ENCODE measurements around the gene SAP30BP.

DNA sequence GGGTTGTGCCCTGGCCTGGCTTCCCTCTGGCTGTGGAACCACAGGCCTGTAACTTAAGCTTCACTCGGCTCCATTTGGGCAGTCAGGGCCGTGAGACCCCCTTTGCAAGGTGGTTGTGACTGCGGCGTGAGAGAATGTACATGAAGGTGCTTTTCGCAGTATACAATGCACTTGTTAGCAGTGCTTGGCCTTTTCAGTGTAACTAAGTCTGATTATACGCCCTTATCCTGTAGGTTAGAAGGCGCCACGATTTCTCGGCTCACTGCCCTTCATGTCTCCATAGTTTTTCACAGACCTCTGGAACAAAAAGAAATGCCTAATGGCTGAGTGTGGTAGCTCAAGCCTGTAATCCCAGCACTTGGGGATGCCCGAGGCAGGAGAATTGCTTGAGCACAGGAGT lies 13.3 kb downstream of the SAP30BP start:
- TF ChIP-seq, protein P1, sequence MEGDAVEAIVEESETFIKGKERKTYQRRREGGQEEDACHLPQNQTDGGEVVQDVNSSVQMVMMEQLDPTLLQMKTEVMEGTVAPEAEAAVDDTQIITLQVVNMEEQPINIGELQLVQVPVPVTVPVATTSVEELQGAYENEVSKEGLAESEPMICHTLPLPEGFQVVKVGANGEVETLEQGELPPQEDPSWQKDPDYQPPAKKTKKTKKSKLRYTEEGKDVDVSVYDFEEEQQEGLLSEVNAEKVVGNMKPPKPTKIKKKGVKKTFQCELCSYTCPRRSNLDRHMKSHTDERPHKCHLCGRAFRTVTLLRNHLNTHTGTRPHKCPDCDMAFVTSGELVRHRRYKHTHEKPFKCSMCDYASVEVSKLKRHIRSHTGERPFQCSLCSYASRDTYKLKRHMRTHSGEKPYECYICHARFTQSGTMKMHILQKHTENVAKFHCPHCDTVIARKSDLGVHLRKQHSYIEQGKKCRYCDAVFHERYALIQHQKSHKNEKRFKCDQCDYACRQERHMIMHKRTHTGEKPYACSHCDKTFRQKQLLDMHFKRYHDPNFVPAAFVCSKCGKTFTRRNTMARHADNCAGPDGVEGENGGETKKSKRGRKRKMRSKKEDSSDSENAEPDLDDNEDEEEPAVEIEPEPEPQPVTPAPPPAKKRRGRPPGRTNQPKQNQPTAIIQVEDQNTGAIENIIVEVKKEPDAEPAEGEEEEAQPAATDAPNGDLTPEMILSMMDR (IDR thresholded peaks at IDR 0.05): no peak
- no peak for TF ChIP-seq POLR2A (IDR thresholded peaks at IDR 0.05)

Measured in body of pancreas (tissue), 4 donors.